Mesenchymal stem cell (in vitro differentiated cells and primary cell): ENCODE results near the gene CEP112.

Source experiments
- DNase-seq: peaks from one replicate; pipeline ENCODE4 v3.0.0-alpha.2; 2013
- H2AFZ ChIP-seq: one replicate; pipeline ENCODE4 v1.6.1; 2013; ENCODE audit warnings: low read depth, mild to moderate bottlenecking, control low read depth, inconsistent platforms, low read length, moderate library complexity
- H2AK5ac ChIP-seq: 2 replicates; pipeline ENCODE4 v1.6.1; 2013; ENCODE audit warnings: low read length, moderate library complexity, mild to moderate bottlenecking, inconsistent platforms; ENCODE audit not compliant: severe bottlenecking
- H2BK120ac ChIP-seq: one replicate; pipeline ENCODE4 v1.6.1; 2013; ENCODE audit warnings: low read depth, mild to moderate bottlenecking, inconsistent platforms, low read length, moderate library complexity
- H2BK12ac ChIP-seq, 2 experiments: one replicate each; pipeline ENCODE4 v1.6.1; 2013; ENCODE audit warnings: inconsistent platforms in 2 of 2, low read length in 2 of 2, mild to moderate bottlenecking in 2 of 2, moderate library complexity in 2 of 2, control low read depth in 1 of 2
- H2BK15ac ChIP-seq: one replicate; pipeline ENCODE4 v1.6.1; 2013; ENCODE audit warnings: mild to moderate bottlenecking, low read depth, inconsistent platforms; ENCODE audit not compliant: poor library complexity, severe bottlenecking
- H2BK5ac ChIP-seq: 2 replicates; pipeline ENCODE4 v1.6.1; 2013; ENCODE audit warnings: low read depth, mild to moderate bottlenecking, low read length, control low read depth, inconsistent platforms; ENCODE audit not compliant: poor library complexity, severe bottlenecking
- H3K14ac ChIP-seq, 2 experiments: one replicate each; pipeline ENCODE4 v1.6.1; 2013; ENCODE audit warnings: inconsistent platforms in 2 of 2, low read length in 2 of 2, control low read depth in 1 of 2, mild to moderate bottlenecking in 1 of 2, moderate library complexity in 1 of 2
- H3K18ac ChIP-seq, 2 experiments: one replicate each; pipeline ENCODE4 v1.6.1; 2013; ENCODE audit warnings: inconsistent platforms in 2 of 2, low read length in 2 of 2, control low read depth in 1 of 2, low read depth in 1 of 2, mild to moderate bottlenecking in 1 of 2
- H3K23ac ChIP-seq, 2 experiments: one replicate each; pipeline ENCODE4 v1.6.1; 2013; ENCODE audit warnings: inconsistent platforms in 2 of 2, low read length in 2 of 2, mild to moderate bottlenecking in 2 of 2, moderate library complexity in 2 of 2, control low read depth in 1 of 2
- H3K27ac ChIP-seq: 2 replicates; pipeline ENCODE4 v1.5.1; 2013; ENCODE audit warnings: mild to moderate bottlenecking, moderate library complexity, low read length, control low read depth, inconsistent platforms; ENCODE audit not compliant: poor library complexity, severe bottlenecking
- H3K27me3 ChIP-seq, 2 experiments: 2 replicates each; pipeline versions ENCODE4 v1.6.1 to v1.7.0; 2013; ENCODE audit warnings: low read length in 2 of 2, mild to moderate bottlenecking in 2 of 2, moderate library complexity in 2 of 2, control low read depth in 1 of 2, inconsistent platforms in 1 of 2; ENCODE audit not compliant: control insufficient read depth in 1 of 2, insufficient read depth in 1 of 2
- H3K36me3 ChIP-seq, 2 experiments: 2 replicates each; pipeline versions ENCODE4 v1.6.1 to v1.7.0; 2013; ENCODE audit warnings: low read length in 2 of 2, control low read depth in 1 of 2, inconsistent platforms in 1 of 2, low read depth in 1 of 2, mild to moderate bottlenecking in 1 of 2; ENCODE audit not compliant: insufficient read depth in 2 of 2, control insufficient read depth in 1 of 2
- H3K4ac ChIP-seq, 2 experiments: one replicate each; pipeline ENCODE4 v1.6.1; 2013; ENCODE audit warnings: inconsistent platforms in 2 of 2, low read length in 2 of 2, mild to moderate bottlenecking in 2 of 2, moderate library complexity in 2 of 2, control low read depth in 1 of 2, low read depth in 1 of 2
- H3K4me1 ChIP-seq: 2 replicates; pipeline ENCODE4 v1.6.1; 2013; ENCODE audit warnings: low read depth, low read length, control low read depth; ENCODE audit not compliant: control insufficient read depth, insufficient read depth
- H3K4me2 ChIP-seq: 2 replicates; pipeline ENCODE4 v1.6.1; 2013; ENCODE audit warnings: low read length, mild to moderate bottlenecking, inconsistent platforms; ENCODE audit not compliant: poor library complexity, severe bottlenecking
- H3K4me3 ChIP-seq, 2 experiments: 2 replicates each; pipeline versions ENCODE4 v1.5.1 to v1.7.0; 2013; ENCODE audit warnings: low read length in 2 of 2, mild to moderate bottlenecking in 2 of 2, control low read depth in 1 of 2, low read depth in 1 of 2; ENCODE audit not compliant: insufficient read depth in 1 of 2
- H3K79me1 ChIP-seq: replicated peaks from 2 replicates; pipeline ENCODE4 v1.6.1; 2013; ENCODE audit warnings: mild to moderate bottlenecking, control low read depth, low read length, inconsistent platforms; ENCODE audit not compliant: poor library complexity, severe bottlenecking
- H3K9ac ChIP-seq: 2 replicates; pipeline ENCODE4 v1.7.0; 2013; ENCODE audit warnings: mild to moderate bottlenecking, low read length, moderate library complexity
- H3K9me3 ChIP-seq: 2 replicates; pipeline ENCODE4 v1.7.0; 2013; ENCODE audit warnings: mild to moderate bottlenecking, low read length; ENCODE audit not compliant: control insufficient read depth
- H4K8ac ChIP-seq: one replicate; pipeline ENCODE4 v1.6.1; 2013; ENCODE audit warnings: inconsistent platforms, mild to moderate bottlenecking, low read length, moderate library complexity
- H4K91ac ChIP-seq: one replicate; pipeline ENCODE4 v1.6.1; 2013; ENCODE audit warnings: mild to moderate bottlenecking, low read length, inconsistent platforms
- WGBS: methylation state at CpG from one replicate; pipeline ENCODE4 v1.1.7; 2013; ENCODE audit warnings: mixed read lengths; 5-methylcytosine and 5-hydroxymethylcytosine counted together

CEP112 gene

GRCh38 chr17:65852911-65853310, 339.0 kb downstream of the CEP112 start:
- no peak overlapping the region for H3K27ac ChIP-seq
- H3K36me3 ChIP-seq, result no peaks in the 10 kb centered on the region
- no peak overlapping the region for H3K23ac ChIP-seq
- H3K27me3 ChIP-seq, result no peaks in the 10 kb centered on the region
- H3K4me1 ChIP-seq, result peaks cover 1% of the 10 kb centered on the region
- H4K91ac ChIP-seq, result no peak overlapping the region
- no peak overlapping the region for H4K8ac ChIP-seq
- H2BK12ac ChIP-seq, result no peak overlapping the region
- no peak overlapping the region for H3K14ac ChIP-seq
- no peak overlapping the region for H2AK5ac ChIP-seq
- H3K9me3 ChIP-seq, result no peaks in the 10 kb centered on the region
- no peak overlapping the region for H3K4ac ChIP-seq
- no CpG with 5 or more reads among the region's 1 CpG for WGBS
- no peak overlapping the region for H2BK120ac ChIP-seq
- no peak overlapping the region for H2BK15ac ChIP-seq
- no peak overlapping the region for H3K18ac ChIP-seq
- H3K79me1 ChIP-seq, result no peaks in the 10 kb centered on the region
- no peak overlapping the region for H3K4me3 ChIP-seq
- no peak overlapping the region for H3K9ac ChIP-seq
- H2AFZ ChIP-seq, result no peak overlapping the region
- H2BK5ac ChIP-seq, result no peak overlapping the region
- DNase-seq, result no peak
- no peak overlapping the region for H3K4me2 ChIP-seq

DNA sequence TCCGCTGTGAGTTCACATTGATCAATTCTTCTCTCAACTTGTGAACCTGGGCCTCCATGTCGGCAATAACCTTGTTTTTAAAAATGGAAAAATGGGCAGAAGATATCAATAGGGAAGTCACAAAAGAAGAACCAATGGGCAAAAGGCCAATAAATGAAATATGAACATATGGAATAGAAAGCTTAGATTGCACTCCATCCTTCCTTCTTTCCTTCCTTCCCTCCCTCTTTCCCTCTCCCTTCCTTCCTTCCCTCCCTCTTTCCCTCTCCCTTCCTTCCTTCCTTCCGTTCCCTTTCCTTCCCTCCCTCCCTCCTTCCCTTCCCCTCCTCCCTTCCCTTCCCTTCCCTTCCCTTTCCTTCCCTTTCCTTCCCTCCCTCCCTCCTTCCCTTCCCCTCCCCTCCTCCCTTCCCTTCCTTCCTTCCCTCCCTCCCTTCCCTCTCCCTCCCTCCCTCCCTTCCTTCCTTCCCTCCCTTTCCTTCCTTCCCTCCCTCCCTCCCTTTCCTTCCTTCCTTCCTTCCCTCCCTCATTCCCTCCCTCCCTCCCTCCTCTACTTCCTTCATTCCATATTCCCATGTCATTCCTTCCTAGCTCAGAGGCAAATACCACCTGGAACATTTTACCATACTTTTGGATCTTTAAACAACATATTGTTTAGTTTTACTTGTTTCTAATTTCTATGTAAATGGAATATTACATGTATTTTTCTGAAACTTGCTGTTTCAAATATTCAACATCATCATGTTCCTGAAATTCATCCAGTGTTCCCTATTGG, 339.8 kb downstream of the CEP112 start:
- Histone ChIP-seq H2AFZ (no peak overlapping the region), H2BK120ac (no peak overlapping the region), H2BK12ac (no peak overlapping the region), H3K18ac (no peak overlapping the region), H2BK5ac (no peak overlapping the region), H2BK15ac (no peak overlapping the region), H3K79me1 (no peaks in the 10 kb centered on the region), H4K8ac (no peak overlapping the region), H3K9me3 (no peaks in the 10 kb centered on the region), H2AK5ac (no peak overlapping the region), H3K4me1 (peaks cover 1% of the 10 kb centered on the region), H3K4me2 (no peak overlapping the region), H3K36me3 (no peaks in the 10 kb centered on the region), H4K91ac (no peak overlapping the region), H3K27me3 (no peaks in the 10 kb centered on the region), H3K14ac (no peak overlapping the region), H3K23ac (no peak overlapping the region), H3K27ac (no peak overlapping the region), H3K9ac (no peak overlapping the region), H3K4ac (no peak overlapping the region), H3K4me3 (no peak overlapping the region)
- WGBS, result 83% methylated on average over 2 of the region's 3 CpGs
- no peak for DNase-seq

- WGBS, result 87% methylated on average over 2 of the region's 2 CpGs
- H2BK120ac ChIP-seq, result no peak overlapping the region
- H2BK15ac ChIP-seq, result no peak overlapping the region
- H4K8ac ChIP-seq, result no peak overlapping the region
- H3K9ac ChIP-seq, result peak overlapping the region; percentile 37
- H3K18ac ChIP-seq, result no peak overlapping the region
- no peaks in the 10 kb centered on the region for H3K9me3 ChIP-seq
- H3K4me3 ChIP-seq, result no peak overlapping the region
- H3K79me1 ChIP-seq, result no peaks in the 10 kb centered on the region
- H3K4ac ChIP-seq, result no peak overlapping the region
- H3K27me3 ChIP-seq, result no peaks in the 10 kb centered on the region
- H3K23ac ChIP-seq, result no peak overlapping the region
- H3K36me3 ChIP-seq, result no peaks in the 10 kb centered on the region
- no peak overlapping the region for H3K27ac ChIP-seq
- H2BK5ac ChIP-seq, result no peak overlapping the region
- peaks cover 1% of the 10 kb centered on the region for H3K4me1 ChIP-seq
- no peak overlapping the region for H3K4me2 ChIP-seq
- DNase-seq, result no peak
- no peak overlapping the region for H2AK5ac ChIP-seq
- H4K91ac ChIP-seq, result no peak overlapping the region
- H3K14ac ChIP-seq, result no peak overlapping the region
- no peak overlapping the region for H2BK12ac ChIP-seq
- no peak overlapping the region for H2AFZ ChIP-seq
Observed at GRCh38 chr17:65850486-65850885, 341.4 kb downstream of the CEP112 start.

DNA sequence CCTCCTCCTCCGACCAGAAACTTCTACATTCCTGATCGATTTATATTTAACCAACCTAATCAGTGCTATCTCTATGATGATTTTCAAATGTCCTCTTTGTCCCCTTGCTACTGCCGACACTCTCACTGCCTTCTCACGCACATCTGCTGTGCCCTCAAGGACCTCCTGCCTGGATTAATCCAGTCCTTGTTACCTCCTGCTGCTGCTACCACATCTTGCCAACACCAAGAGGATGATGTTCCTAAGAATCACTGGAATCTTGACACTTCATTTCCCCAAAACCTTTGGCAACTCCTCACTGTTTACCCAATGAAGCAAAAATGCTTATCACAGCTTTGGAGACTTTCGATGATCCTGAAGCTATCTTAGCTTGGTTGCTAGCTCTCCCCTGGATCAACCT, 343.2 kb downstream of the CEP112 start:
- Histone ChIP-seq H3K23ac (no peak overlapping the region), H4K8ac (no peak overlapping the region), H2BK12ac (no peak overlapping the region), H2AK5ac (no peak overlapping the region), H3K4me3 (no peak overlapping the region), H3K14ac (no peak overlapping the region), H4K91ac (no peak overlapping the region), H3K4me1 (peaks cover 1% of the 10 kb centered on the region), H3K79me1 (no peaks in the 10 kb centered on the region), H2BK15ac (no peak overlapping the region), H3K27me3 (no peaks in the 10 kb centered on the region), H3K4me2 (no peak overlapping the region), H3K36me3 (no peaks in the 10 kb centered on the region), H3K4ac (no peak overlapping the region), H3K9me3 (no peaks in the 10 kb centered on the region), H3K18ac (no peak overlapping the region), H2BK5ac (no peak overlapping the region), H3K27ac (no peak overlapping the region), H2AFZ (no peak overlapping the region), H3K9ac (no peak overlapping the region), H2BK120ac (no peak overlapping the region)
- 91% methylated on average over 5 of the region's 5 CpGs for WGBS
- no peak for DNase-seq
